ENCODE data around the gene FIBCD1.

The FIBCD1 gene

DNA sequence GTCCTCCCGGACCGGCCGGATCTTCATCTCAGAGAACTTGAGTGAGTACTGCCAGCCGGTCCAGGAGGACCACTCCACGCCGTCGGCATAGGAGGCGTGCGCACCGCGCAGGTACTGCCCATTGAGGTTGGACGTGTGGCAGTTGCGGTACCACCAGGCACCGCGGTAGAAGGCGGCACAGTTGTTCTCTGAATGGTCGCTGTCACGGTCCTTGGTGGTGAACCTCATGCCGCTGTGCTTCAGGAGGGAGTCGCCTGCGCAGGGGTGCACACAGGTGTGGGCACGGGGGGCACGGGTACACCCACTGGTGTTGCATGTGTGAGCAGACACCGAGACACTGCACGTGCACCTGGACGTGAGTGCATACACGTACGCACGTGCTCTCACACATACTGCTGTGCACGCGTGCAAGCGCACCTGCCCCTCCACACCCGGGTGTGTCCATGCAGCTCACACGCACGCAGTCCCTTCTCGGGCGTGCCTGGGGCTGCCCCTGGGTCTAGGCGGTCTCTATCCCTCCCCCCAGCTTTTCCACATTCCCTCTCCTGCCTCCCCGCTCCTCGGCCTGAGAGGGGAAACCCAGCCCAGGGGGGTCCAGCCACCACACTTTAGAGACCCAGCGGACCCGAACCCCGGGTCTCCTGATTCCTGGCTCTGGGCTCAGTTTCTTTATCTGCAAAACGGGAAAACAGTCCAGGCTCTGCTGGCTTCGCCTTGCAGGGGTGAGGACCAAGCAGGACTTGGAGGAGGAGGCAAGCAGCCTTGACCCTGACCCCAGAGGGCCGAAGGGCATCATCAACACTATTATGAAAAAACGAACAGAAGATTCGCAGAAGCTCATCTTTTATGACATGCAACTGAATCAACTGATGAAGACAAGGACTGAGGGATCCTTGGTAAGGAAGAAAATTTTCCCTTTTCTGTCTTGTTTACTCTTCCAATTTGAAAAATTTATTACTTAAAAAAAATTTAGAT lies 34.7 kb downstream of the FIBCD1 start:
- TF ChIP-seq, protein P1, sequence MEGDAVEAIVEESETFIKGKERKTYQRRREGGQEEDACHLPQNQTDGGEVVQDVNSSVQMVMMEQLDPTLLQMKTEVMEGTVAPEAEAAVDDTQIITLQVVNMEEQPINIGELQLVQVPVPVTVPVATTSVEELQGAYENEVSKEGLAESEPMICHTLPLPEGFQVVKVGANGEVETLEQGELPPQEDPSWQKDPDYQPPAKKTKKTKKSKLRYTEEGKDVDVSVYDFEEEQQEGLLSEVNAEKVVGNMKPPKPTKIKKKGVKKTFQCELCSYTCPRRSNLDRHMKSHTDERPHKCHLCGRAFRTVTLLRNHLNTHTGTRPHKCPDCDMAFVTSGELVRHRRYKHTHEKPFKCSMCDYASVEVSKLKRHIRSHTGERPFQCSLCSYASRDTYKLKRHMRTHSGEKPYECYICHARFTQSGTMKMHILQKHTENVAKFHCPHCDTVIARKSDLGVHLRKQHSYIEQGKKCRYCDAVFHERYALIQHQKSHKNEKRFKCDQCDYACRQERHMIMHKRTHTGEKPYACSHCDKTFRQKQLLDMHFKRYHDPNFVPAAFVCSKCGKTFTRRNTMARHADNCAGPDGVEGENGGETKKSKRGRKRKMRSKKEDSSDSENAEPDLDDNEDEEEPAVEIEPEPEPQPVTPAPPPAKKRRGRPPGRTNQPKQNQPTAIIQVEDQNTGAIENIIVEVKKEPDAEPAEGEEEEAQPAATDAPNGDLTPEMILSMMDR (IDR thresholded peaks at IDR 0.05; ENCODE audit: borderline replicate concordance, insufficient read depth, low read depth, low read length) = no peak
- no peak overlapping the region for H3K4me3 ChIP-seq (ENCODE audit: low read depth, low read length)

DNA sequence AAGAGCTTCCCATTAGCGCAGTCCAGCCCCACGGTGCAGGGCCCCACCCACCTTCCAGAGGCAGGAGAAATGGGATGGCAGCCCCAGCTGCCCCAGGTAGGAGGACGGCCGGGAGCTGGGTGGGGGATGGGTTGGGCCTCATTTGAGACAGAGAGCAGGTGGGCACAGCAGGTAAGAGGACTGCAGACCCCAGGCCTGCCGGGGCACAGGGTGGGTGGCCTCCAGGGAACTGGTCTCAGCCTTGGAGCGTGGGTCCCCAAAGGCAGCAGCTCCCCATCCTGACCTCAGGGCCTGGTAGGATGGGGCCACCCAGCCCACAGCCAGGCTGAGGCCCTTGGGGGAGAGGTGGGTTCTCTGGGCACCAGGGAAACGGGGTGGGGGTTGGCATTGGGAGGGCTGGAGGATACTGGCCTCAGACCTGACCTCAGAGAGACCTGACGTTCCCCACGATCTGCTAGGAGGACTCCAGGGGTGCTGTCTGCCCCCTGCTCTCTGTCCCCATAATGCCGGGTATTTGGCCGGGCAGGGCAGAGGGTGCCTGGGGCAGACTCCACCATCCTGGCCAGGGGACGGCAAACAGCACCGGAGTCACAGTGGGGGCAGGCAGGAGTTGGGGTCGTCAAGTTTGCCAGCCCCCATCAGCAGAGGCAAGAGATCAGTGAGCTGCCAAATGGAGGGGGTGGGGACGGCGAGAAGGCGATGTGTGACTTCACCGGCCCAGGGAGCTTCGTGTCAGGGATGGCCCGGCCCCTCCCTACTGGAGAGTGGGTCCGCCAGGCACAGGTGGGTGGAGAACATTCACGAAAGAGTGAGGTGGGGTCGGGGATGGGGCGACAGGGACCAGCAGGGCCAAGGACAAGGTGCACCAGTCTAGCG lies 35.6 kb downstream of the FIBCD1 start:
- TF ChIP-seq, protein P1 (IDR thresholded peaks at IDR 0.05; ENCODE audit: borderline replicate concordance, insufficient read depth, low read depth, low read length) = no peak
- no peak overlapping the region for H3K4me3 ChIP-seq (ENCODE audit: low read depth, low read length)

DNA sequence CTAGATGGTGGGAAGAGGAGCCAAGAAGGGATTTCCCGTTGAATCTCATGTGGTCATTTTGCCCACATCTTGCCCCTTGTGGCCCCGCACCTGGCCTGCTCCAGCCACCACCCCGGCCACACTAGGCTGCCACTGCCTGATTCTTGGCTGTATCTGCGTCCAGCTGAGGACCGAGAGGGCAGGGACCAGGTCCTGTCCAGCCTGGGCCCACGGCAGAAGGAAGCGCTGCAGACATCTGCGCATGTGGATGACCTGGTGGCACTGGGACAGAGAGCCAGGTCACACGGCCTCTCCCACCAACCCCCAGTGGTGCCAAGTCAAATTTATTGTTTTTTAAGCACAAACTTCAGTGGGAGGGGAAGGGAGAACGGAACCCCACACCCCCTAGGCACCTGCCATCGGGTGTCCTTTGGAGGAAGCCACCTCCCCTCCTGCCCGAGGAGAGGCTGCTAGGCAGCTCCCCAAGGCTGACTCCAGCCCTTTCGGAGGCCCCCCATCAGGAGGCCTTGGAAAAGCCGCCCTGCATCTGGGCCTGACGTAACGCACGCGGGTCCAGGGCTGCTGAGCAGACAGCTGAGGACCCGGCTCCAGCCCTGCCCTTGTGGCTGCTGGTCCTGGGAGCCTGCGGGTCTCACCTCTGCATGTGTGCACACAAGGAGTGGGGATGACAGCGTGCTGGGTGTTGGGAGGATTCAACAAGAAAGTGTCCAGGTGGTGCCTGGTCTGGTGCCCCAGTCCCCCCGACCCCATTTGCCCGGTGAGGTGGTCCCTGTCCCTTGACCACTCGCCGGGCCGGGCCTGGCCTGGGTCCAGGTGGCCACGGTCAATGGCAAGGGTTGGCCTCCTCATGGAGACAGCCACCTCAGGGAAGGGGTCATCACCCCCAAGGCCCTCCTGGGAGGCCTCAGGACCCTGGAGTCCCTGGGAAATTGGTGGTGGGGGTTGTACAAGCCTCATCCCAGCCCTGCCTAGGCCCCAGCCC lies 36.6 kb downstream of the FIBCD1 start:
- TF ChIP-seq, protein P1 (IDR thresholded peaks at IDR 0.05; ENCODE audit: borderline replicate concordance, insufficient read depth, low read depth, low read length) = no peak
- no peak overlapping the region for H3K4me3 ChIP-seq (ENCODE audit: low read depth, low read length)

DNA sequence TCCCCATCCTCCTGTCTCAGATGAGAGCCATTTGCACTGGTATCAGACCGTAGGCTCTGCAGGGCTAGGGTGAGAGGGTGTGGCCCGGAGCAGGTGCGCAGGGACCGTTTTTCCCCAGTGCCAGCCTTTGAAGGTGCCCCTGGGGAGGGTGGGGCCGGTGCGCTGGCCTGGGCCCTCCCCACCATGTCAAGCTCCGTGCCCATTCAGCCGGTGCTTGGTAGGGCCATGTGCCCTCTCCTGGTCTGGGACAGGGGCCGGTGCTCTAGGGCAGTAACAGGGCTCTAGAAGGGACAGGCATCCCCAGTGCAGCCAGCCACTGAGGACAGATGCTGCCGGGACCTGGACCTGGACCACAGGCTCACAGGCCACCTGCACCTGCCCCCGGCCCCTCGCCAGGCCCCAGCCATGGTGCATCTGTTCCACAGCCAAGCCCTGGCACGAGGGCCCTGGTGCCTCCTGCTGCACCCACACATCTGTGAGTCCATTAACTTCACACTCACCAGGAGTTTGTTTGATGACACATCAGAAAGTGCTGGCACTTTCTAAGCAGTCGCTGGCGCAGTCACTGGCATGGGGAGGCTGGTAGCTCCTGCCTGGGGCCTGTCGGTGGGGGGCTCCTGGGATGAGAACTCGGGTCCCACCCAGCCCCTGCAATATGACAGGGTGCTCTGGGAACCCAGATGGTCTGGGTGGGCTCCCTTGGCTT lies 37.4 kb downstream of the FIBCD1 start:
- TF ChIP-seq, protein P1 (IDR thresholded peaks at IDR 0.05; ENCODE audit: borderline replicate concordance, insufficient read depth, low read depth, low read length) = no peak
- no peak overlapping the region for H3K4me3 ChIP-seq (ENCODE audit: low read depth, low read length)

DNA sequence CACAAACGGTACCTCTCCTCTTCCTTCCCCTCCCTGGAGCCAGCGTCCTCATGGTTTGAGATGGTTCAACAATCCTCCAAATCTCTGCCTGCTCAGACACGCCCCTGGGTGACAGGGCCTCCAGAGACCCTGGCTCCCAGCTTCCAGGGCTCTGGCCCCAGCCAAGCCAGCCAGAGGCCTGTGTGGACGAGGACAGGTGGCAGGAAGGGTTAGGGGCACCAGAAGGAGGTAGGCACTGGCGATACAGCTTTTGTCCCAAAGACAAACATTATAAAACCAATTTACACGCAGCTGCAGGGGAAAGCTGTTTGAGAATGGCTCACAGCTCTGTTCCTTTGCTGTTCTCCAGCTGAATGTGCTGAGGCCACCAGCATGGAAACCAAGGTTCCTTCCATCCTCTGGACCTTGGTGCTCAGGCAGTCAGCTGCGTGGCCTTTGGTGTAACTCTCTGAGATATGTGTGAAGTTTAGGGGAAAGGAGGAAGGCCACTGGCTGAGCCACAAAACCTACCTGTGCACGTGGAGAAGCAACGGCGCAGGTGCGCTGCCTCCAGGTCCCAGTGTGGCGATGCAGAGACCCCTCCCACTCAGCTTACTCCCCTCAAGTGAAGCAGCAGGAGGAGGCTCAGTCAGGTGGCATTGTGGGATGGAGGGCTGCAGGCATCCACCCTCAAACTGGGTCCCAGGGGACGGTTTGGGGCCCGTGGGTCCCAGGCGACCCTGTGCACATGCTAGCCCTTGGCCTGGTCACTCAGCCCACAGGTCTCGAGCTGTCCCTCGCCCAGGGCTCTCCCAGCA lies 38.1 kb downstream of the FIBCD1 start:
- no peak overlapping the region for H3K4me3 ChIP-seq (ENCODE audit: low read depth, low read length)
- TF ChIP-seq, protein P1 (IDR thresholded peaks at IDR 0.05; ENCODE audit: borderline replicate concordance, insufficient read depth, low read depth, low read length) = no peak
